HG03521 (cell line): Measurements from ENCODE around the gene CACNA1C.

Source experiments
- ATAC-seq: cut with Tn5 transposase; IDR thresholded peaks from one replicate; pipeline ENCODE4 v1.9.1; 2021; ENCODE audit warnings: mild to moderate bottlenecking, moderate library complexity; ENCODE audit not compliant: unreplicated experiment

Gene CACNA1C

DNA sequence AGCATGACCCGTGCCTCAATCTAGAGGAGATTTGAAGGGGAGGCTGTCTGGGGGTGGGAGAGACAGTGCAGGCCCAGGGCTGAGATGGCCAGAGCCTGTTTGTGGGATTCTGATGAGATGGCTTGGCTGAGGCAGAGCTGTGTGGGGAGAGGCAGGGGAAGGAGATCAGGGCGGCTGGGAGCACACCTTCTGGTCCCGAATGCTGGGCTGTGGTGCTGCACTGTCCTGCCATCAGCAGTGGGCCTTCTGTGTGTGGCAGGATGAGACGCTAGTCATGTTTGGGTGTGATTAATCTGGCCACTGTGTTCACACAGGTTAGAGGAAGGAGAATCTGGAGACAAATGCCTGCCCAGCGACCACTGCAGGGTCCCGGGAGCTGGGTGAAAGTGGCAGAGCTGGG, 300.9 kb downstream of the CACNA1C start:
- ATAC-seq, result no peak

DNA sequence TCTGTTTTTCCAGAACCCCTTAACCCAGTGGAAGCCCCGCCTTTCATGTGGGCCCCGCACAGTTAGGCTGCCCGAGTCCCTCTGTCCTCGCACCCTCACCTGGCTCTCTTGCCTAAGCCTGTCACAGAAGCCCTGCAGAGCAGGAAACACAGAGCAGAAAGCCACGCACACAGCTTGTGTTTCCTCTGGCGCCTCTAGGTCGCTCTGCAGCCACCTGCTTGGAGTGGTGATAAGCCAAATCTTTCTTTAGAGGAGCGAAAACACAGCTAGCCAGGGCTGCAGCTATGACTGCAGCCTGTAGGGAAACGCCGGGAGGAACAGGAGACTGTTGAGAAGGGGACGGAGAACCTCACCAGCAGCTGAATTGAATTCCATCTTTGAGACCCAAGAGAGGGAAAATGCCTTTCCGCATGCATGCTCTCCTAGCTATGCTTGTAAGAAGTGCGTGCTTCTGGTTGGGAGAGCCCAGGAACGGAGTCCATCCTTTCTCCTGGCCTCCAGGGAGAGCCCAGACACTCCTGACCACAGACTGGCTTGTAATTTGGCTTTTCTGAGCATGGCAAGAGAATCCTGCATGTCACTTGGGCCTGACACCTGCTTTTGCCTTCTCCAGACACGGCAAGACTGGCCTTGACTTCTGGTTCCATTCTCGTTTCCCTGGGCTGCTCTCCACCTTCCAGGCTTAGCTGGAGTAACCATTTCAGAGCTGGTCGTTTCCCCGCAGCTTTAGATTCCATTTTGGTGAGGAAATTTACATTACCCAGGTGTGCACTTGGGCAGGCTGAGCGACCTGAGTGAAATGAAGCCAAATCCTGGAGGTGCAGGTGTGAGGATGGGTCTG, 301.6 kb downstream of the CACNA1C start:
- no peak for ATAC-seq

DNA sequence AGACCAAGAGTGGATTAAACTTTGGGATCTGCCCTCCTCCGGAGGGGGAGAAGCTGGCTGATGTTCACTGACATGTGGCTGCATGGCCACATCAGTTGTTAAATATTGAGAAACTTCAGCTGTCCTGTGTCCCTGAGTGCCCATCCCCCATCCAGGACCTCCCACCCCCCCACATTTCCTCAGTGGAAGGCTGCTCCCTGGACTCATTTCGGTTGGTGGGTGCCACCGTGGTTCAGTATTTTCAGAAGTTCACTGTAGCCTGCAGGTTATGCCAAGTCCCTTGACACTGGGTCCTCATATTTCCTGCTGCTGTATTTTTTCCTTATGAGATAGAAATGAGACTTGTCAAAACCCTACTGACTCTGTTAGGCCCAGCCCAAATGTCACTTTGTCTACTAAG, 302.4 kb downstream of the CACNA1C start:
- ATAC-seq, result no peak

DNA sequence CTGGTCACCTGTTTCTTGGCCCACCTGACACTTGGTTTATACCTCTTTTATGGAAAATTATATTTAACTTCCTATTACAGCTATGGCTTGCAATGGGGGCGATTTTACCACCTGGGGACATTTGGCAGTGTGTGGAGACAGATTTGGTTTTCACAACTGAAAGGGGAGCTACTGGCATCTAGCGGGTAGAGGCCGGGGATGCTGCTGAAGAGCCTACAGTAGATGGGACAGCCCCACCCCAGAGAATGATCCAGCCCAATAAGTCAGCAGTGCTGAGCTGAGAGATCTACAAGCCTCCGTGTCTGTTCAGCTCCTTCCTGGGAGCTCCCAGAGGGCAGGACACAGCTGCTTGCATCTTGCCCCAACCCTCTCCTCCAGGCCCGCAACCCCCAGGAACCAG, 302.8 kb downstream of the CACNA1C start:
- no peak for ATAC-seq

DNA sequence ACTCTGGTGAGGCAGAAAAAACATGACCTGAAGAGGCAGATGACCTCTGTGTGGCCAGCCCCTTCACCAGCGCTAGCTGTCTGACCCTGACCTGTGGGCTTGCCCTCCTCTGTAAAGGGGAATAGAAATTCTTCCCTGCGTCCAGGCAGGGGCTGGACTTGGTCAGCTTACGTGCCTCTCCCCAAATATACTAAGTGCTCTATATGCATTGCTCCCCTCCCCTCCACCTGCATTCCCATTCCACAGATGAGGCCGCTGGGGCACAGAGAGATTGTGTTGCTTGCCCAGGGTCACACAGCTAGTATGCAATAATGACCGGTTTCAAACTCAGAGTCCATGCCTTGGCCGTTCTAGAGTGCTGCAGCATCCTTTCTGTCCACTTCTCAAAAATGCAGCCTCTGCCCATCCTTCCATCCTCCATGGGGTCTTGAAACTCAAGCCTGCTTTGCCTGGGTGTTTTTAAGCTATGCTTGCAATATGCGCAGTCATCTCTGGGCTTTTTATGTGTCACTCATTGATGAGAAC, 303.9 kb downstream of the CACNA1C start:
- no peak for ATAC-seq

DNA sequence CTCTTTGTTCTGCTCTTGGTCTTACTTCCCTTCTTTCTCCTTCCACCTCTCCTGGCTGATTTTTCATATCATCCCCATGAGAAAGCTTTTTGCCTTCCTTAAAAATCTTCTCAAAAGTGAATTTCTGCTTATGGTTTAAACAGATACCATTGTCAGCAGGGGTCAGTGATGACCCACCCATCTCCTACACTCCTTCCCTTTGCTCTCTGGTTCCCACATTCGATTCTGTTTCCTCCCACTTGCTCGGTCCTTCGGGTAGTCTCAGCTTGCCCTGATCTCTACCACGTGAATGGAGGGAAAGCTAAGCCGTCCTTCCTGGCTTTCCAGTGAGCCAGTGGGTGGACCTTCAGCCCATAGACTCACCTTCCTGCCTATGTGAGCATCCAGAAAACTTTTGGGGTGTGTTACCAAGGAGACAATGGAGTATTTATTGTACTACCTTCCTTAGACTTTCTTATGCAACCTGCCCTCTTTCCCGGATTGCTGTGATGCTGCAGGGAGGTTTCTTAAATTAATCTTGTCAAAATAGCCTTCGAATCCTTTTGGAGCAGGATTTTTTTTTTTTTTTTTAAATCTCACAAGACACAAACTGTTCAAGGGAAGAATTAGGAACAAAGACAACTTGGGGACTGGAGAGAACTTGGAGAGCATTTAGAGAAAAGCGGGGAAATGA, 306.3 kb downstream of the CACNA1C start:
- no peak for ATAC-seq

DNA sequence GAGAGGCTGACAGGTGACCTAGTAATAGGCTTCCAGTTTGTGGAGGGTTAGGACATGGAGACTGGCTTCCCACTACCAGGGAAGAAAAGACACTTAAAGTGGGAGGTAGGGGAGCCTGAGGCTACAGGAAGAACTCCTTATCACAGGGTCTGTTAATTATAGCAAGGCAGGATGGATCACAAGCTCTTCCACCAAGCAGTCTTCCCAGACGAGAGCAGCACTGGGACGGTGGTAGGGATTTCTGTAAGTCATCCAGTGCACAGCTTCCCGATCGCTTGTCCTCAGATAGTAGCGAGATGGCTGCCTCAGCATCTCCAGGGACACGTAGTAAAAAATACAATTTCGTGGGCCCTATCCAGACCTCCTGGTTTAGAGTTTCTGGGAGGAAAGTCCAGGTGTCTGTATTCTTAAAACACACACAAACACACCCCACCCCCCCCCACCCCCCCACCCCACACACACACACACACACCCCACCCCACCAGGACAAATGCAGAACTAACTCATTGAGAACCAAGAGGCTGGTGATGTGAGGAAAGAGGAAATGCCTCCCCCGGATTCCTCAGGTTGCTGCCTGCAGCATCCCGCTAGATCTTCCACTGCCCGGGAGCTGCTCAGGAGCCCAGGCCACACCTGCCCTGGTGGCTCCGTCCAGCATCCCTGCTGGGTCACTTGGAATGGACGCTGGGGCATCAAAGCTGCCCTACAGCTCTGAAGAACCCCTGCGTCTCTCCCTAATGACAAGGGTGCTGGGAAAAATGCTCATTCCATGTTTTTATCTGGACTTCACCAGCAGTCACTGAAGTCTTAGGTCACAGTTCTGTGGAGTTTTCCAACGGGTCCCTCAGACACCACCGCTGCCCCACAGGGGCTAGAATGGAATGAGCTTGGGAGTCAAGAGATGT, 307.2 kb downstream of the CACNA1C start:
- no peak for ATAC-seq

DNA sequence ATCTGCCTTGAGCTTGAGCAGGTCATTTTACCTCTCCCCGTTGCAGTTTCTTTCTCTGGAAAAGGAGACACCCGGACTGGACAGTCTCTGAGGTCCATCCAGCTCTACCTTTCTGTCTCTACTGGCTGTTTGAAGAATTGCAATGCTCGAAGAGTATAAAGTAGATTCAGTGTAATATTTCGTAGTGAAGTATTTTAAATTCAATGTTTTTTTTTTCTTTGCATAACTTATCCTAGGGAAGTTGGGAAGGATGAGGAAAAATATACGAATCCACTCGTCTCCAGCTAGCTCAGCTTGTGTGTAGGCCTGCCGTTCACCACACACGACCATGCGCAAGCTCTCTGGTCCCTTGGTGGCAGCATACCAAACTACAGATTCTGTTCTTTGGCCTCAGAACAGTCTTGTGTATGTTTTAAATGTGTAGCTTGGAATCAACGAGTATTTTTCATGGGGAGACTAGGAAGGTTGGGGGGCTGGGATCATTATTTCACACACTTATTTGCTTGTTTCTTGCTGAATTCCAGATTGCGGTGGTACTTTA, 307.9 kb downstream of the CACNA1C start:
- no peak for ATAC-seq

DNA sequence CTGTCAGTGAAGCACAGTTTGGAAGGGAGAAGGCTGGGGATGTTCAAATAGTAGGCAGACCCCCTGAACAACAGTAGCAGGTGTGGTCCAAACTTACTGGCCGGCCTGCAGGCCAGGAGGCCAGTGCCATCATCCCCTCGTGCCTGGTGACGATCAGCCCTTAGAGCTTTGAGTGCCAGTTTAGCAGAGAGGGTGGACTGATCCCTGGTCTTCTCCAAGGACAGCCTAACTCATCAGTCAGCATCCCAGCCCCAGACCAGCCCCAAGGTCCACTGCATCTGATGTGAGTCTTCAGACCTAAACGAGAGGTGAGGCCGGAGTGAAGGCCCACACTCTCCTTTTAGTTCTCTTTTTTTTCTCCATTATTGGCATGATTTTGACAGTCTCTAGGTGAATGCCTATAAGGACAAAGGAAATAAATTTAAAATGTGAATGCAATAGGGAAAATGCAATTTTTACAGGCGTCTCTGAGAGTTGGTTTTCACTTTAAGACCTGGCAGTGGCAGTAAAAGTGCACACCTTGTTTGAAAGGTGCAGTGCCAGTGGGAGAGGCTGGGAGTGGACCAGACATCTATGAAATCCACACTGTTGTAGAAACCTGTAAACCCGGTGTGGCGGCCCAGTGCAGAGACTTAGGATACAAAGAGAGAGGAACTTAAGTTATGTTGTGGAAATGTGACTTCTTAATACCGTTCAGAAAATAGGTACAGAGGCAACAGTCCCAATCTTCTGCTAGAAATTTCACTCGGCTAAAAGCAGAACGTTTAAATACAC, 311.2 kb downstream of the CACNA1C start:
- no peak for ATAC-seq

DNA sequence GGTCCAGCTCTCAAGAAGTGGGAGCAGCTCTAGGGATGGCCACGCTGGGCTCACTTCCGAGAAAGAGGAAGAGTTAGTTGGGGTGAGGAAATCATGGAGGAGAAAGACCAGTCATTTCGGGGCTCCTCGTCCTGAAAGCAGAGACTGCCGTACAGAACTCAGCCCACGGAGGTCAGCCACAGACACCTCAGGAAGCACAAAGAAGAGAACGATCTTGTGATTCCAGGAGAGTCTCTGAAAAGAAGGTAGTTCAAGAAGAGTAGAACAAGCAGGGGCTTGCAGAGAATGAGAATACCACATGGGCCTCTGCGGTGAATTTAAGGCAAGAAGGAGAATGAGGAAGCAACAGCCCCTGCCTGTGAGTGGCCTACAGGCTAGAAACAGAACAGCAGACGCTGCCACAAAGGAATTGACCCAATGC, 311.9 kb downstream of the CACNA1C start:
- no peak for ATAC-seq

DNA sequence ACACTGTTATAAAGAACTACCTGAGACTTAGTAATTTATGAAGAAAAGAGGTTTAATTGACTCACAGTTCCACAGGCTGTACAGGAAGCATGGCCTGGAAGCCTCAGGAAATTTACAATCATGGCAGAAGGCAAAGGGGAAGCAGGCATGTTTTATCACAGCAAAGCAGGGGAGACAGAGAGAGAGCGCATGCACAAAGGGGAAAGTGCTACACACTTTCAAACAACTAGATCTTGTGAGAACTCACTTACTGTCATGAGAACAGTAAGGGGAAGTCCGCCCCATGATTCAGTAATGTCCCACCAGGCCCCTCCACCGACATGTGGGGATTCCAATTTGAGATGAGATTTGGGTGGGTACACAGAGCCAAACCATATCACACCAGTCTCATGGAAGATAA, 313.9 kb downstream of the CACNA1C start:
- no peak for ATAC-seq

DNA sequence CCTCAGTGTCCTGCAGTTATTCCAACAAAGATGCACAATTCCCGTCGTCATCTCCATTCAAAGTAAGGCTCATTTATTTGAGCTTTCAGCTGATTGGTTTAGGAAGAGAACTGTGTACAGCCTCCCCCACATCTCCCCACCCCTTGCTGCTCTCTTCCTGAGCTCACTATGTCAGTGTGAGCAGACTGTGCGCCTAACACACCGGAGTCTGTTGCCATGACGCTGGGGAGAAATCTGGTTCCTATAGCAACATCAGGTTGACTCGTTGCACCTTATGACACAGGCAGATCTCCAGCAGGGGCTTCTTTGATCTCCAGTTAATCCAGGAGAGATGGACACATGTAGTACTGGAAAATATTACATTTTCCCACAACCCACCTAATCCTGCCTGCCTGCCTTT, 319.4 kb downstream of the CACNA1C start:
- ATAC-seq, result no peak

DNA sequence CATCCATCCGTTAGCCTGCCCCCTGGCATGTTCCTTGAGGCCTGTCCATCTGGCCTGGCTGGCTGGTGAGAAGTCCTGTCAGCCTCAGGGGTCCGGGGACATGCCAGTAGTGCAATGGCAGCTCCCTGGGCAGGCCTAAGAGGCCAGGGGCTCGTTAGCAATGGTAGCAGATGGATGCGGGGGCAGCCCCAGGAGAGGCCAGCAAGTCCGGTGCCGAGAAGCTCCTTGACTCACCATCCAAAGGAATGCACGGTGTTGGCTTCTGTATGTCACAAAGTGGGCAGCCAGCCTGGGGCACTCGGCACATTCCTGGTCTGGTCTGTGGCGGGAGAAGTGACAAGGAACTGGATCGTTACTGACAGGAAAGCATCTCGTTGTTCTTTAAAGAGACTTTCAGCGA, 319.9 kb downstream of the CACNA1C start:
- no peak for ATAC-seq

DNA sequence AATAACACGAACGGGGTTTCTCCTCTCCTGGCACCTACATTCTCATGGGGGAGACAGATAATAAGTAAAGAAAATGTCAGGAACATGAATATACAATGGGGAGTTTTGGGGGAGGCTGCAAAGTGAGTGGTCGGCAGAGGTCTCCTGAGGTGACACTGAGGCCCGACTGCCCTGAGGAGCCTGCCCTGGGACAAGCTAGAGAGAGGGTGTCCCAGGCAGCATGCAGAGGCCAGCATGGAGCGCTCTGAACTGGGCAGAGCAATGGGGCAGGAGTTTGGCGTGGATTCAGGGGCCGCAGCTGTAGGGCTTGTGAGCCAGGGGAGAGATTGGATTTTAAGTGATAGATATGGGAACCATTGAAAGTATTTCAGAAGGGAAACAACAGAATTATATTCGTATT, 320.5 kb downstream of the CACNA1C start:
- no peak for ATAC-seq

DNA sequence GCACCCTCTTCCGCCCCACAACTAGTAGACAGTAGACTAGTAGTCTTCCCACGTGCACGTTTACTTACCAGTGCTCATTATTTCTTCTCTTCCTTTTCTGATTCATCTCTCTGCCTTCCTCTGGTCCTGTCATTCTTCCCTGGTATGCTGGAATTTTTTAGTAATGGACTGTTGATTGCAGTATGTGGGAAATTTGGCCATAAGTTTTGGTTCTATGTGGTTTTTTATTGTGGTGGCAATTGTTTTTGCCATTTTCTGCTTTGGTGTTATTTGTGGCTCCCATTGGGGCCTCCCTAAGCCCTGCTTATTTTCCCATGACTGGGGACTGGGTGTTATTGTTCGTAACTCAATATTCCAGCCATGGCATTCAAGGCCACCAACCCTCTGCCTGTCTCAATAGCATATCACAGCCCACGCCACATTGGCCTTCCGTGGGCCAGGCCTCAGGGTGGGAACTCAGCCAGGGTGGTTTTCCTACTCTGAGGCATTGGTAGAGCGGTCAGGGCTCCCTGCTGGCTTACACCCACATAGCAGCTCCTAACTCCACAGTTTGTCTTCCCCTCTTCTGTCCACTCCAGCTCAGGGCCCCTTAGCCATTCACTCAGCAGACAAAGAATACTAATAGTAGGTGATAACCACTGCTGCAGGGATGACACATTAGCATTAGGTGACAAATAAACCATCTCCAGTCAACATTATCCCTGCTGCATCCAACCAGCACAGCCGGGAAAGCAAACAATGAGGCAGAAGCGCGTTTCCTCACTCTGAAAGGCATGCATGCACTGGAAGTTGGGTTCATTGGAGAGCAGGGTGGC, 321.5 kb downstream of the CACNA1C start:
- no peak for ATAC-seq

DNA sequence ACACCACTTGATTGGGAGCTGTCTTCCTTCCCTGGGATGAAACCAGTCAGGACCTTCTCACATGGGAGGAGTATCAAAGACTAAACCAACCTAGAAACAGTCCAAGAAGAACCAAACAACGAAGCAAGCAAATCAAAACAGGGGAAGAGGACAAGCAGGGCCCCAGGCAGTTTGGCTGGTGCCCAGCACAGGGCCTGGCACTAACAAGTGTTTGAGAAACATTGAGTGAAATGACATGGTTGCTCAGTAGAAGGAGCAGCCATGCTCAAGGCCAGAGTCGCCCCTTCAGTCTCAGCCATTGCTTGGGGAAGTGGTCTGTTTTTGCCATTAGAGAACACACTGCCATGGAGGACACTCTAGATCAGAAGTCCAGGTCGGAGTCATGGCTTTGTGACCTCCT, 323.1 kb downstream of the CACNA1C start:
- ATAC-seq, result no peak

DNA sequence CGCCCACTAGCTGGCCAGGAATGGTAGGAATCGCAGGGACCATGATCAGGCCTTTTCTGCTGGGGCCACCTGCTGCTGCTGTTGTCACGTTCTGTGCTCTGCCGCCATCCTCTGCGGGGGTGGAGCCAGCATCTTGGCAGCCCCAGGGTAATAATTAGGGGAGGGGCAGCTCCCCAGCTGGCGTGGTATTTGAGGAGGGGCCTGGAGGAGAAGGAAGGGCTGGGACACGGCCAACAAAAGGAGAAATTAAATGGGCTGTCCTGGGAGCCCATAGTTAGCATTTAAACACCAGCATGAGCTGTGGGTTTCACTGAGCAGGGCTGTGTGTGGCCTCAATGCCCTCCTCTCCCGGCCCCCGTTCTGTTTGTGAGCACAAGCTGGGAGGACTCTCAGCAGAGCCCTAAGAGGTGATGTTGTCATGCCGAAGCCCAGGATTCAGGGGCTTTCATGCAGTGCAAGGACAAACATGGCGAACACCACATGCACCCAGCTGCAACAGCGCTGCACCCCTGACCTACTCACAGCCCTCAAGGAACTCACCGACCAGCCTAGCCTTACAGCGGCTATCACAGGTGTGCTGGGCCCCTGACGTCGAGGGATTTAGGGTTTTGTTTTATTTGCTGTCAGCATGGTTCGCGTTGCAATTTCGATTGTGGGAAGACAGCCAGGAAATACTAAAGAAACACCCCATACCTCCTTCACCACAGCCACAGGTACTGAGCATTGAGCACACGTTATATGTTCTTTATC, 324.3 kb downstream of the CACNA1C start:
- no peak for ATAC-seq

DNA sequence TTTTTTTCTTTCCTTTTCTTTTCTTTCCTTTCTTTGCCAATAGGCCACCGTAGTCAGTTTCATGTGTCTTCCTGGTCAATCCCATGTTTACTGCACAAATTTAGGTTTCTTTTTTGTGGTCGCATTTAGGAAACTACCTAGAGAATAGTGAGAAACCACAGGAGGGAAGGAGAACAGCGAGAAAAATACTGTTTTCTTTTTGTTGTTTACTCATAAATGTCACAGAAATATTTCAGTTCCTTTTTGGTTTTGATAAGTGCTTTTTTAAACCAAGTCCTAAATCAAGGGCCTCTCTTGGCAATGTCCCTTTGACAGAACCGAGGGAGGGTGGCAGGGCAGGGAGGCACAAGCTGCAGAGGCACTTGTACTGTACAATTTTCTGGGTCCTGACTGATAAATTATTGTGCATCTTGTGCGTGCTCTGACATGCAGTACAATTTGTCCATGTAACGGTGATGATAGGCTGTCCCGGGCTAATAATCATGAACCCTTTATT, 326.1 kb downstream of the CACNA1C start:
- no peak for ATAC-seq
